NCI-H460 (cell line): Measurements from ENCODE around the gene VPS13D. TPM values are rescaled to one million over a fixed set of nuclear protein-coding genes. Genes with fewer than 3 reads are reported as not detected.

ENCODE experiments used
- DNase-seq: peaks from one replicate; pipeline ENCODE4 v3.0.0-alpha.2; 2016; ENCODE audit warnings: low read depth; ENCODE audit errors: extremely low read depth
- total RNA-seq: library from RNA; depleted of rRNA; stranded (reverse); fragments of >200 nt; shearing (Covaris generic); gene quantifications from 2 replicates; pipeline ENCODE4 v1.2.3, GENCODE V29; 2014

Gene VPS13D
- total RNA-seq, 1 experiment from 2014 or later, result 13.7 TPM

GRCh38 chr1:12400027-12400693 is 170.3 kb downstream of the VPS13D start:
- DNase-seq, result no peak

DNA sequence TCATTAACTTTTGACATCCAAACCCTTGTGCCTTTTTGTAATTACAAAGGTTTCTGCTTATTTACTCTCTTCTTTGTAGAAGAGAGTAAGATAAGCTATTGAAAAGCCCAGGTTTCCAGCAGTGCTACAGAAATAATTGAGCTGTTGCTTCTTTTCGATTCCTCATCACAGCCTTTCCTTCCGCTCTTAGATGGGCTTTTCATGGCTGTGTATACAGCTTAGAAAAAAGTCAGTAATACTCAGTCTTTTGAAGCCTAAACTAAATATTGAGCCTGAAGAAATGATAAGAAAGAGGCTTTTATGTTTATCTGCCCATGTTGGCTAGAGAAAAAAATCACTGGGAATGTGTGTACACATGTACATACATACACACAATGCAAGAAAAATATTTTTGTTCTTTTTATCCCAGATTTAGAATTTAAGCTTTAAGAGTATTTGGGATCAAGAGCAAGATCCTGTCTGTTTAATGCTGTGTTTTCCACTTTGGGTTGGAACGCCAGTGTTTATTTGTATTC is 172.4 kb downstream of the VPS13D start:
- no peak for DNase-seq

DNA sequence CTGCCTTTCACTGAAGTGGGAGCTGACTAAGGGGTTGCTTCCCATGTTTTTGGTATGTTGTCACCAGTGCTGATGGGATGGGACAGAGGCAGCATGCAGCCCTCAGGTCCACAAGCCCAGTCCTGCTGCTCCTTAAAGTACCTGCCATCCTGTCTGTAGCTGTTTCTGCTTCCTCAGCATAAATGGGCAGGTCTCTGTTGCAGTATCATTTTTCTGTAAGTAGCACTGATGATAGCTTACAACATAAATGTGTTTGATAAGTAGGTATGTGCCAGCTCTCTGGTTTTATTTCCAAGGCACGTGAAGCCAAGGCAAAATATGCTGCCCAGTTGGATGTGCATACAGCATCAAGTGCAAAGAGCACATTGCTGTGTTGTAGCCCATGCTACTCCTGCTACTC is 173.0 kb downstream of the VPS13D start:
- DNase-seq, result no peak

GRCh38 chr1:12404918-12405317 is 175.1 kb downstream of the VPS13D start:
- no peak for DNase-seq

DNA sequence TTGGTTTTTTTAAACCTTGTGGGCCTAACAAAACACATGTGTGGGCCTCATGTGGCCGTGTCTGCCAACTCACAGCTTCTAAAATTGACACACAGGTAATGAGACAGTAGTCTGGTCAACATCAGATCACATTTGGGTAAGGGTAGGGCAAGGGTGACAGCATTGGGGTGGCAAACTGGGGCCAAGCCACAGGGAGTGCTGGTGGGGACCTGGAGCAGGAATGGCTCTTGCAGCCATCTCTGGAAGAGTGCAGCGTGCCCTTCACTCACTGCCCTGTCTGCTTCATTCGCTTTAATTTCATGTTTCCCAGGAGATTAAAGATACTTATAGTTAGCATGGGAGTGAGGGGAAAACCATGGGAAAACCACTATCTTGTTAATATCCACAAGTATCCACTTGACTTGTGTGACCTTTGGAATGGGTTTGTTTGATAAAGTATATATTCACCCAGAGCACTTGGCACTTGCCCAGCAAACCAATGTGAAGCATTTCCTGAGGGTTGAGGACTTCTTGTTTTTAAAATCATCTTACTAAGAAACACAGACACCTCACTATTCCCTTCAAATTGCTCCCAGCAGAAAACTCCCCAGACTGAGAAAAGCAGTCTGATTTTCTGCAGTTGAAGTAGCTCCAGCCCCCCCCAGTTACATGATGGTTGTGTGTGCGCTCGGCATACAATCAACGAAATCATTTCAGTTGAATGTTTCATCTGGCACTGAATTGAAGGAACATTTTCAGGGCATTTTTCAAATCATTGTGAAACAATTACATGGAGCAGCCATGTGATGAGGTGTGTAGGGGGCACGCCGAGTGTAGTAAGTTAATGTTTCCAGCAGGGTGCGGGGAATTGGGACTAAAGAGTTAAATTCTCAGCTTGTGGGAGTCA is 175.7 kb downstream of the VPS13D start:
- no peak for DNase-seq

DNA sequence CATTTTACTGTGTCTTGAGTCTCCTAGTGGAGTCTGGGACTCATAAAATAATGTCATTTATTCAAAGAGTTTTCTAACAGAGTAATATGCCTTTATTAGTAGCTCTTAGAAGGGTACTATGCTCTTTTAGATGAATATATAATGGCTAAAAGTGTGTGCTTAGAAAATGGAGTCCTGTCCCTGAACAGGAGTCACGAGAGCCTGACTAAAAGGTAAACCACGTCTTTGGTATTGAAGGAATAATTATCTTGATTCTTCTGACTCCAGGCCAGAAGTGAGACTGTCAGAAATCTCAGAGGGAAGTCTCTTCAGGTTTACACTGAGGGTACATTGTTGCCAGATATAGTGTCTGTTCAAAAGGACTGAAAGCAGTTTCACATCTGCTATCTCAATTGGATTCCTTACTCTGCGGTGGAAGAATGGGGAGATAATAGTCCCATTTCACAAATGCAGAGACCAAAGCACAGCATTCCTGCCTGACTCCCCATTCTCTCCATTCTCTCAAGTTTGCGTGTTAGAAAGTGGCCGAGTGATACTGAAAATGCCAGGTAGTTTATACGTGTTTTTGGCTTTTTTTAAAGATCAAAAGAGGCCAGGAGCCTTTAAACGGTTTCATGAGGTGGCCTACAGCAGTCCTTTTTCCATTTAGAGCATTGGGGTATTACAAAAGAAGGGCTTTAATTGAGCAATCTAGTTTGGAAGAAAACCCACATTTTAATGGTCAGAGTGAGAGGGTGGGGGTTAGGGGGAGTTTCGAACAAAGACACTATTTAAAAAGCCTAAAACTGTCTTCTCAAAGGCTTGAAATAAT is 176.6 kb downstream of the VPS13D start:
- DNase-seq, result no peak

- peak; percentile 25 for DNase-seq
Measured at GRCh38 chr1:12407050-12407961, 177.5 kb downstream of the VPS13D start.

- no peak for DNase-seq
Measured at GRCh38 chr1:12407962-12408454, 178.2 kb downstream of the VPS13D start.

- no peak for DNase-seq
Measured at GRCh38 chr1:12408662-12409061, 178.8 kb downstream of the VPS13D start.

DNA sequence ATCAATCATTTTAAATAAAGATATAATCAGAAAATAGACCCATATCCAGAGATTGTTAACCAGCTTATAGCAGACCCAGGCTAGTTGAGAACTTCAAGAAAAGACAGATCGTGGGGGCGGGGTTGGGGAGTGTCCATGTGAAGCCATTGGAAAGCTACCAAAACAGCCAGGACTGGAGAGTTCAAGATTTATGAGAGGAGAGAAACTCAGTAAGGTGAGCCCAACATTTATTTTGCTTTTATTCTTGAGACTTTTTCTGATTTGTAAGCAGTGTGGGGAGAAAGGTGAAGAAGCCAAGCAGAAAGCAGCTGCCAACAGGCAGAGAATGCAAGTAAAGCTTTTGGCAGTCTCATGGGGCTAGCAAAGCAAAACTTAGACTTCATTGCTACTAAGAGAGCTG is 179.9 kb downstream of the VPS13D start:
- no peak for DNase-seq

DNA sequence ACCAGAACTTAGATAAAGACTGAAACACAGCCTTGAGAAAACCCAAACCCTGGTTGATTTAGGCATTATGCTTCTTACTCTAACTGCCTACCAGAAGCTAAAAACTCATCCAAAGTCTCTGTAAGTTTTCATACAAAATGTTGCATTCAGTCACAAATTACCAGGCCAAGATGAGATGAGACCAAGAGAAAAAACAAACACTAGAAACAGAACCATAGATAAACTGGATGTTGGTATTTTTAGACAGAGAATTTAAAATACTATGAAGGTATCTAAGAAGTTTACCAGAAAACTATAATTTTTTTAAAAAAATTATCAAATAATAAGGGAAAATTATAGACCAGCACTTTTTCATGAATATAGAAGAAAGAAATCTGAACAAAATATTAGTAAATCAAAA is 180.5 kb downstream of the VPS13D start:
- no peak for DNase-seq

DNA sequence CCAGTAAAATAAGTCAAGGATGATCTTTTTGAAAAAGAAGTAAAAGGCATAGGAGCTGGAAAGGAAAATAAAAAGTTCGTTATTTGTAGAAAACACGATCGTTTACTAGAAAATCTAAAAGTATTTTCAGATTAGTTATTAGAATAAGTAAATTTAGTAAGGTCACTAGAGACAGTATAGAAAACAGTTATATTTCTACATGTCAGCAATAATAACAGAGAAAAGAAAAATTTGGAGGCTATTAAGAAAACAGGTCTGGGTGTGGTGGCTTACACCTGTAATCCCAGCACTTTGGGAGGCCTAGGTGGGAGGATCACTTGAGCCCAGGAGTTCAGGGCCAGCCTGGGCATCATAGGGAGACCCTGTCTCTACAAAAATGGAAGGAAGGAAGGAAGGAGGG is 181.3 kb downstream of the VPS13D start:
- DNase-seq, result no peak

DNA sequence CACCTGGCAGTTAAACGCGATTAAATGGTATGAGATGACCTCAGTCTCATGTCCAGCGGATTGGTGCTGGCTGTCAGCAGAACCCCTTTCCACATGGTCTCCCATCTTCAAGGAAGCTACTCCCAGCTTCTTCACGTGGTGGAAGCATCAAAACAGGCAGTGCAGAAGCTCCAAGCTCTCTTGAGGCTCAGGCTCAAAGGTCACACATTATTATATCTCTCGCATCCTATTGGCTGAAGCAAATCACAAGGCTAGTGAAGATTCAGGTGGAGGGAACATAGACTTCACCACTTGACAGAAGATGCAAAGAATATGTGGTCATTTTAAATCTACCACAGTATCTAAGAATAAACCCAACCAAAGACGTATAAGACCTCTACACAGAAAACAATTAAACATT is 181.9 kb downstream of the VPS13D start:
- DNase-seq, result no peak

- no peak for DNase-seq
Measured at GRCh38 chr1:12412439-12412838, 182.6 kb downstream of the VPS13D start.

DNA sequence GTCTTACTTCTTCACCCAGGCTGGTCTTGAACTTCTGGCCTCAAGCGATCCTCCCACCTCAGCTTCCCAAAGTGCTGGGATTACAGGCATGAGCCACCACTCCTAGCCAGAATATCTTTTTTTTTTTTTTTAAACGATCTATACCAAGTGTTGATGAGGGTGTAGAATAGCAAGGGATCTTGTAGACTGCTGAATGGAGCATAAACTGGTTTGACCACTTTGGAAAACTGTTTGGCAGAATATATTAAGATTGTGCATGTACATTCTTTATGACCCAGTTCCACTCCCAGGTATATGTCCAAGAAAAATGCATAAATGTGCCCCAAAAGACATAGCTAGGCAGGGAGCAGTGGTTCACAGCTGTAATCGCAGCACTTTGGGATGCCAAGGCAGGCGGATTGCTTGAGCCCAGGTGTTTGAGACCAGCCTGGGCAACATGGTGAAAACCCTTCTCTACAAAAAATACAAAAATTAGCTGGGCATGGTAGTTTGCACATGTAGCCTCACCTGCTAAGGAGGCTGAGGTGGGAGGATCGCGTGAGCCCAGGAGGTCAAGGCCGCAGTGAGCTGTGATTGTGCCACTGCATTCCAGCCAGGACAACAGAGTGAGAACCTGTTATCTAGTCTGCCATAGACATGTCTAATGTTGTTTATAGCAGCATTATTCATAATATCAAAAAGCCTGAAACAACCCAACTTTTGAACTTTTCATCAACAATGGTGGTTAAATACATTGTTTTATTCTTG is 184.0 kb downstream of the VPS13D start:
- no peak for DNase-seq

DNA sequence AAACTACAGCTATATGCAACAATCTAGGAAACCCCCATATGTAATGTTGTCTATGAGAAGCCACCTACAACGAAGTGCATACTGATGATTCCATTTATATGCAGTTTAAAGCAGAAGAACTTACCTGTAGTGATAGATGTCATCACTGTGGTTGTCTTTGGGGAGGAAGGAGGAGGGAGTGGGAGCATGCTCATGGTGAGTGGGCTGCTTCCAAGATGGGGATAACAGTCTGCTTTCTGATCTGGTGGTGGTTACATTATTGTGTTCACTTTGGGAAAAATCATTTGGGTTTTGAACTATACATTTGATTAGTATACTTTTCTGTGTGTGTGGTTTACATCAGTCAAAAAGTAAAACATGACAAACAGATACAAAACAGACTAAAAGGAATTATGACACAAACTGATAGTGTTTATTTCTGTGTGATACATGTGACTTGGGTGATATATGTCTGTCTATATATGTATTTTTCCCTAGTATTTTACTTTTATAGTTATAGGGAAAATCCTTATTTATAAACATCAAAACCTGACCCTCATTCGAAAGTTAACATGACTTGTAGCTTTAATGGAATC is 184.7 kb downstream of the VPS13D start:
- no peak for DNase-seq

DNA sequence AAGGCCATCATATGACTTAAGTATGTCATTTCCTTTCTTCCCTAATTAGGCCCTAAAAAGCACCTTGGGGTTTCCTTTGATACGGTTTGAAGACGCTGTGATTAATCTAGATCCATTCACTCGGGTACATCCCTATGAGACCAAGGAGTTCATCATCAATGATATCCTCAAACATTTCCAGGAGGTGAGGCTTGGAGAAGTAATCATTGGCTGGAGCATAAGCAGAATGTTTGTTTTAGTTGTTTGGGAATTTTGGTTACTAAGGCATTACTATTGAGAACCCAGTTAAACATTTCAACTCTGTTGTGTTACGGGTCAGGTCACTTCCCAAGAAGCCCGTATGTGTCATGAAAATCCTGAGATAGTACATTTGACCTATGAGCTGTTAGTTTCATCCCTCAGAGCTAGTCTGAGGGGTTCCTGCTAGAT is 185.2 kb downstream of the VPS13D start:
- no peak for DNase-seq

GRCh38 chr1:12416101-12416500 is 186.3 kb downstream of the VPS13D start:
- no peak for DNase-seq

DNA sequence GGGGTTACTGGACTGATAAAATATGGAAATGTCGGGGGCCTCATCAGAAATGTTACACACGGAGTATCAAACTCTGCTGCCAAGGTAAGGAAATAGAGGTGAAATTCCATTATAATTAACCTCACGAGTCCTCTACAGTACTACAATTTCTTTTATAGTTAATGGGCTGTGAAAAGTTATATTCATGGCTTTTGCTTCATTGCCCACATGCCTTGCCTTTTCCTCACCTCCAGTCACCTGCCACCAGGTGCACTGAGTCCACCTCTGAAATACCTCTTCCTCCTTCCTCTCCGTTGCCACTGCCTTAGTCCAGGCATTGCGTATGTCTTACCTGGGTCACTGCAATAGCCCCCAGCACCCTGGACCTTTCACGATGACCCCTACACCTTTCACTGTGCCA is 186.9 kb downstream of the VPS13D start:
- no peak for DNase-seq
